Panc1 (cell line): ENCODE measurements around the gene SFSWAP.

ENCODE experiments used
- CTCF ChIP-seq: fragments of 450-650 bp; IDR thresholded peaks from 2 replicates; pipeline ENCODE4 v1.5.1; 2017; ENCODE audit warnings: mild to moderate bottlenecking
- POLR2AphosphoS5 ChIP-seq: IDR thresholded peaks from 2 replicates; pipeline ENCODE4 v1.6.1; 2012; ENCODE audit warnings: mild to moderate bottlenecking, low read depth, low read length, moderate library complexity
- REST ChIP-seq, 2 experiments: IDR thresholded peaks; 2 replicates each; pipeline ENCODE4 v1.6.1; 2011 to 2012; ENCODE audit warnings: low read depth in 2 of 2, control low read depth in 1 of 2, low read length in 1 of 2, mild to moderate bottlenecking in 1 of 2, moderate library complexity in 1 of 2; ENCODE audit not compliant: insufficient read depth in 1 of 2
- SIN3A ChIP-seq: IDR thresholded peaks from 2 replicates; pipeline ENCODE4 v1.6.1; 2012; ENCODE audit warnings: low read depth, mild to moderate bottlenecking, low read length, moderate library complexity, borderline replicate concordance; ENCODE audit not compliant: insufficient read depth
- TCF7L2 ChIP-seq: IDR thresholded peaks from 2 replicates; pipeline ENCODE4 v1.6.1; 2011; ENCODE audit warnings: mild to moderate bottlenecking, low read depth, low read length, inconsistent platforms

DNA sequence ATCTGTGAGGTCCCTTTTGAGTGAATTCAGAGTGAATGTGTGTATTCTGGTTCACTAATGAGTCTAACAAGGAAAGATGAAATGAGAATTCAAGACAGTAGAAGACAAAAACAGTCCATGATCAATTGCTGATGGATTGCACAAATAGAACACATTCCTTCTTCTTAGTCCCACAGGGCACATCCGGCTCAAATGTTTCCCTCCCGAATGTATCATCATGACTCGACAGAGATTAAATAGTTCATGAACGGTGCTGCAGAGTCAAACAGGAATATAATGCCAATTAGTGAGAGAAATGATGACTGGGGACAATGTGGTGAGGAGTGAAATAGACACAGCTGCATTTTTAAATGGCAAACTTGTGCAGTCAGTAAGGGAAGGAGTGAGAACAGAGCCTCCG lies 11.5 kb upstream of the SFSWAP start:
- TF ChIP-seq CTCF (no peak), POLR2AphosphoS5 (no peak), TCF7L2 (no peak), REST (IDR thresholded peaks at IDR 0.05; ENCODE audit: insufficient read depth in 1 of 2, low read depth in 2 of 2, low read length in 1 of 2) (no peak), SIN3A (no peak)
